GM12878 (cell line): ENCODE results near the gene TAS2R41. TPM values are rescaled to one million over a fixed set of nuclear protein-coding genes. Genes with fewer than 3 reads are reported as not detected.

Experiments
- ATAC-seq: fragments of 200-7000 bp; cut with Tn5 transposase; 3 replicates; pipeline ENCODE4 v1.9.1; 2020; ENCODE audit warnings: mild to moderate bottlenecking, moderate library complexity
- BruUV-seq: library from RNA; stranded (reverse); fragments of 400-500 nt; replicated peaks from 2 replicates; lab custom pipeline; 2021; lab: Mats Ljungman, UMichigan
- CTCF ChIA-PET: fragments of 300-600 bp; sonication (Branson Sonifier 250); formaldehyde crosslinking; extraction: SDS; loops from one replicate; lab custom pipeline; 2021; ENCODE audit warnings: inconsistent platforms; lab: Yijun Ruan, JAX
- POLR2A ChIA-PET: fragments of 350-600 bp; formaldehyde crosslinking; extraction: SDS; loops from one replicate; lab custom pipeline; 2021; ENCODE audit warnings: inconsistent platforms; lab: Charles Lee
- RAD21 ChIA-PET: fragments of 300-600 bp; sonication (Branson Sonifier 250); formaldehyde crosslinking; loops from one replicate; lab custom pipeline; 2023; ENCODE audit warnings: antibody characterized with exemption; ENCODE audit not compliant: unreplicated experiment; lab: Charles Lee
- SMC1A ChIA-PET: fragments of 300-600 bp; sonication (Branson Sonifier 250); formaldehyde crosslinking; loops from one replicate; lab custom pipeline; 2023; ENCODE audit not compliant: unreplicated experiment, uncharacterized antibody; lab: Charles Lee
- DNase-seq: peaks from one replicate; pipeline ENCODE4 v3.0.0-alpha.2; 2011; ENCODE audit warnings: low read depth, low spot score
- FAIRE-seq: peaks from 3 replicates; lab custom pipeline; 2011; peaks lifted over from hg19 to GRCh38; lab: Jason Lieb, UNC
- H2AFZ ChIP-seq: 2 replicates; pipeline ENCODE4 v1.6.0; 2011; ENCODE audit warnings: low read depth, low read length, control low read depth; ENCODE audit not compliant: control insufficient read depth
- H3K27ac ChIP-seq: 2 replicates; pipeline ENCODE4 v1.5.1; 2011; ENCODE audit warnings: control low read depth; ENCODE audit not compliant: control insufficient read depth, insufficient read depth
- H3K27me3 ChIP-seq, 2 experiments: replicated peaks in 1 of 2; 2 replicates each; pipeline versions ENCODE4 v1.6.0 to v1.6.1; 2011; ENCODE audit warnings: low read length in 1 of 2; ENCODE audit not compliant: control insufficient read depth in 2 of 2, insufficient read depth in 2 of 2
- H3K36me3 ChIP-seq, 2 experiments: 2 replicates each; pipeline ENCODE4 v1.5.1; 2011; ENCODE audit warnings: low read length in 1 of 2; ENCODE audit not compliant: control insufficient read depth in 2 of 2, insufficient read depth in 2 of 2
- H3K4me1 ChIP-seq: 2 replicates; pipeline ENCODE4 v1.6.1; 2011; ENCODE audit warnings: mild to moderate bottlenecking, low read length, moderate library complexity, mixed read lengths; ENCODE audit not compliant: control insufficient read depth, insufficient read depth
- H3K4me2 ChIP-seq: 2 replicates; pipeline ENCODE4 v1.6.0; 2011; ENCODE audit warnings: control low read depth; ENCODE audit not compliant: control insufficient read depth, insufficient read depth
- H3K4me3 ChIP-seq: fragments of 200-600 bp; sonication (generic); 2 replicates; pipeline ENCODE4 v1.5.1; 2016
- H3K79me2 ChIP-seq: 2 replicates; pipeline ENCODE4 v1.6.0; 2011; ENCODE audit warnings: low read length; ENCODE audit not compliant: control insufficient read depth, insufficient read depth
- H3K9ac ChIP-seq: 2 replicates; pipeline ENCODE4 v1.8.0; 2011; ENCODE audit warnings: low read length, control low read depth, mixed read lengths; ENCODE audit not compliant: control insufficient read depth, insufficient read depth
- H3K9me3 ChIP-seq: replicated peaks from 3 replicates; pipeline ENCODE4 v1.5.1; 2011; ENCODE audit warnings: mild to moderate bottlenecking, low read length; ENCODE audit not compliant: control insufficient read depth, insufficient read depth
- H4K20me1 ChIP-seq: 2 replicates; pipeline ENCODE4 v1.6.0; 2011; ENCODE audit not compliant: control insufficient read depth, insufficient read depth
- BHLHE40 ChIP-seq, 2 experiments: fragments of 450-650 bp in 1 of 2; IDR thresholded peaks; 2 replicates each; pipeline ENCODE4 v1.6.1; 2011 to 2017; ENCODE audit warnings: low read depth in 2 of 2, borderline replicate concordance in 1 of 2, improper control_type of control experiment in 1 of 2, low read length in 1 of 2, mild to moderate bottlenecking in 1 of 2
- POU2F2 ChIP-seq: IDR thresholded peaks from 3 replicates; pipeline ENCODE4 v1.6.1; 2011; ENCODE audit warnings: low read depth, mild to moderate bottlenecking, low read length, borderline replicate concordance
- SUZ12 ChIP-seq: fragments of 200-600 bp; sonication (generic); IDR thresholded peaks from one replicate; pipeline ENCODE4 v1.6.1; 2018; ENCODE audit warnings: antibody characterized with exemption, mild to moderate bottlenecking; ENCODE audit not compliant: unreplicated experiment
- WGBS: methylation state at CpG from one replicate; pipeline ENCODE4 v1.1.6; 2016; ENCODE audit warnings: low lambda C conversion rate; ENCODE audit not compliant: insufficient replicate concordance, insufficient coverage; ENCODE audit errors: missing lambda C conversion rate; 5-methylcytosine and 5-hydroxymethylcytosine counted together
- in situ Hi-C: fragments of 300-500 bp; cut with MboI; formaldehyde crosslinking; loops from 9 replicates; pipeline ENCODE4 v1.14.3; 2018; ENCODE audit warnings: mixed read lengths
- intact Hi-C: fragments of 100-400 bp; cut with micrococcal nuclease; formaldehyde crosslinking; loops from one replicate; pipeline ENCODE4 v1.14.2; 2022; ENCODE audit not compliant: unreplicated experiment
- polyA plus RNA-seq, 11 experiments: library from polyadenylated mRNA; depleted of rRNA in 4 of 11; unstranded in 6 of 11; stranded (reverse) in 5 of 11; fragments of >200 nt; fragmentation: Nextera tagmentation in 4 of 11; fragmentation: Illumina TruSeq in 1 of 11; extraction: Ambion mirVana in 4 of 11; extraction: Trizol in 1 of 11; gene quantifications; 1 replicate in 1 of 11; 2 replicates in 10 of 11; pipeline versions ENCODE4 v1.2.1 to v1.2.3, GENCODE V29; 2011 to 2016; ENCODE audit warnings: inconsistent platforms in 2 of 11, missing spikeins in 2 of 11, low read depth in 1 of 11
- total RNA-seq, 4 experiments: library from RNA; depleted of rRNA in 3 of 4; stranded (reverse); fragments of >200 nt in 3 of 4; fragmentation: Illumina TruSeq in 1 of 4; extraction: Trizol in 1 of 4; gene quantifications; 2 replicates each; pipeline versions ENCODE4 v1.2.1 to v1.2.3, GENCODE V29; 2013 to 2021
- TF ChIP-seq, protein P1 (sequence below), 3 experiments: IDR thresholded peaks in 2 of 3; conservative IDR thresholded peaks in 1 of 3; 2 replicates each; pipeline ENCODE4 v1.5.1; 2011; ENCODE audit warnings: low read depth in 3 of 3, low read length in 3 of 3, mild to moderate bottlenecking in 3 of 3, control low read depth in 2 of 3, moderate library complexity in 2 of 3, inconsistent platforms in 1 of 3, mixed read lengths in 1 of 3; ENCODE audit not compliant: control insufficient read depth in 2 of 3, insufficient read depth in 1 of 3; ENCODE audit errors: extremely low read depth in 1 of 3
- TF ChIP-seq, protein P2 (sequence below): fragments of 450-650 bp; conservative IDR thresholded peaks from 2 replicates; pipeline ENCODE4 v1.6.1; 2017; ENCODE audit warnings: mild to moderate bottlenecking, moderate library complexity

TAS2R41 gene
- total and polyA plus RNA-seq, 10 of the 15 experiments (the other 5 are each of a cell fraction or from before 2014, with no cell fraction given) = not detected

DNA sequence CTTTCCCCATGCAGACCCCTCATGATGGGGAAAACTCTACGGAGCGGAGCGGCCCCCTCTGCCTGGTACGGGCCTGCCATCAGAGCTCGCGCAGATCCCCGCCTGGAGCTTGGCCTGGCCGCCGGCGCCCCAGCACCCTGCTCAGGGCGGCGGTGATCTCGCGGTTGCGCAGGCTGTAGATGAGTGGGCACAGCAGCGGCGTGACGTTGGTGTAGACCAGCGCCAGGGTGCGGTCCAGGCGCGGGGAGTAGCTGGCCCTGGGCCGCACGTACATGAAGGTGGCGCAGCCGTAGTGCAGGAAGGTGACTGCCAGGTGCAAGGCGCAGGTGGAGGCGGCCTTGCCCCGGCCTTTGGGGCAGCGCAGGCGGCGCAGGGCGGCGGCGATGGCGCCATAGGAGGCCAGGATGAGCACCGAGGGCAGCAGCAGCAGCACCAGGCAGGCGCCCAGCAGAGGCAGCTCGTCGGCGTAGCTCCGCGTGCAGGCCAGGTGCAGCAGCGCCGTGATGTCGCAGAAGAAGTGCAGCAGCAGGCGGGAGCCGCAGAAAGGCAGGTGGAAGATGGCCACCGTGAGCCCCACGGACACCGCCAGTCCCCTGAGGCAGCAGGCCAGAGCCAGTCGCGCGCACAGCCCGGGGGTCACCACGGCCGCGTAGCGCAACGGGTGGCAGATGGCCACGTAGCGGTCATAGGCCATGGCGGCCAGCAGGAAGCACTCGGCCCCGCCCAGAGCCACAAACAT lies 33.4 kb downstream of the TAS2R41 start:
- H3K9me3 ChIP-seq = no peaks in the 10 kb centered on the region
- no peaks in the 10 kb centered on the region for H3K4me1 ChIP-seq
- ChIA-PET RAD21 (no interaction called here), CTCF (no interaction called here), POLR2A (no interaction called here), SMC1A (no interaction called here)
- DNase-seq (no peak), ATAC-seq (no peak), FAIRE-seq (no peak)
- H3K4me2 ChIP-seq = no peak overlapping the region
- H3K27me3 ChIP-seq = no peaks in the 10 kb centered on the region
- no peak overlapping the region for H3K9ac ChIP-seq
- no peak overlapping the region for H3K4me3 ChIP-seq
- in situ Hi-C loops = no loop called here
- no peak for TF ChIP-seq BHLHE40 (IDR thresholded peaks at IDR 0.05; ENCODE audit: borderline replicate concordance in 1 of 2, low read depth in 2 of 2, low read length in 1 of 2)
- intact Hi-C loops = no loop called here
- H3K79me2 ChIP-seq = no peaks in the 10 kb centered on the region
- no peaks in the 10 kb centered on the region for H3K36me3 ChIP-seq
- H2AFZ ChIP-seq = no peak overlapping the region
- no peak overlapping the region for H3K27ac ChIP-seq
- BruUV-seq = no TSS peak
- 84% methylated on average over 62 of the region's 65 CpGs for WGBS
- H4K20me1 ChIP-seq = no peaks in the 10 kb centered on the region

DNA sequence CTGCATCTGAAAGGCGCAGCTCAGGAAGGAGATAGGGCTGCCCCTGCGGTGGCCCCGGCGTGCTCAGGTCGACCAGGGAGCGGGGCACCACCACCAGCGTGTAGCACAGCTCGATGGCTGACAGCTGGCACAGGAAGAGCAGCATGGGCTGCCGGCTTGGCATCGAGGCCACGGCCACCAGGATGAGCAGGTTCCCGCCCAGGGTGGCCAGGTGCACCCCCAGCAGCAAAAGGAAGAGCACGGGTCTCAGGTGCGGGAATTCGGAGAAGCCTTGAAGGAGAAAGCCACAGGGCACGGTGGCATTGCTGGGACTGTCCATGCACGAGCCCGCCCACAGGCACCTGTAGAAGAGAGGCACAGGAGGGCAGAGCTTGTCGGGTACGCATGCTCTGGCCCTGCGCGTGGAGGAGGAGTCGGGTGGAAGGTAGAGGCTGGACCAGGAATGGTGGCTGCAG lies 33.9 kb downstream of the TAS2R41 start:
- DNase-seq = no peak
- no peak overlapping the region for H2AFZ ChIP-seq
- no peak overlapping the region for H3K27ac ChIP-seq
- POLR2A ChIA-PET = no interaction called here
- CTCF ChIA-PET = no interaction called here
- no peaks in the 10 kb centered on the region; a peak in 1 of 4 replicates for H3K27me3 ChIP-seq
- no peaks in the 10 kb centered on the region for H3K36me3 ChIP-seq
- SMC1A ChIA-PET = no interaction called here
- H3K9me3 ChIP-seq = no peaks in the 10 kb centered on the region
- RAD21 ChIA-PET = no interaction called here
- TF ChIP-seq, protein P1, sequence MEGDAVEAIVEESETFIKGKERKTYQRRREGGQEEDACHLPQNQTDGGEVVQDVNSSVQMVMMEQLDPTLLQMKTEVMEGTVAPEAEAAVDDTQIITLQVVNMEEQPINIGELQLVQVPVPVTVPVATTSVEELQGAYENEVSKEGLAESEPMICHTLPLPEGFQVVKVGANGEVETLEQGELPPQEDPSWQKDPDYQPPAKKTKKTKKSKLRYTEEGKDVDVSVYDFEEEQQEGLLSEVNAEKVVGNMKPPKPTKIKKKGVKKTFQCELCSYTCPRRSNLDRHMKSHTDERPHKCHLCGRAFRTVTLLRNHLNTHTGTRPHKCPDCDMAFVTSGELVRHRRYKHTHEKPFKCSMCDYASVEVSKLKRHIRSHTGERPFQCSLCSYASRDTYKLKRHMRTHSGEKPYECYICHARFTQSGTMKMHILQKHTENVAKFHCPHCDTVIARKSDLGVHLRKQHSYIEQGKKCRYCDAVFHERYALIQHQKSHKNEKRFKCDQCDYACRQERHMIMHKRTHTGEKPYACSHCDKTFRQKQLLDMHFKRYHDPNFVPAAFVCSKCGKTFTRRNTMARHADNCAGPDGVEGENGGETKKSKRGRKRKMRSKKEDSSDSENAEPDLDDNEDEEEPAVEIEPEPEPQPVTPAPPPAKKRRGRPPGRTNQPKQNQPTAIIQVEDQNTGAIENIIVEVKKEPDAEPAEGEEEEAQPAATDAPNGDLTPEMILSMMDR (IDR thresholded peaks at IDR 0.05 in 2 of 3, conservative IDR thresholded peaks at IDR 0.05 in 1 of 3; ENCODE audit: control insufficient read depth in 2 of 3, extremely low read depth in 1 of 3, insufficient read depth in 1 of 3, low read depth in 3 of 3, low read length in 3 of 3) = no peak
- TF ChIP-seq POU2F2 = no peak
- TF ChIP-seq SUZ12 = no peak
- TF ChIP-seq, protein P2, sequence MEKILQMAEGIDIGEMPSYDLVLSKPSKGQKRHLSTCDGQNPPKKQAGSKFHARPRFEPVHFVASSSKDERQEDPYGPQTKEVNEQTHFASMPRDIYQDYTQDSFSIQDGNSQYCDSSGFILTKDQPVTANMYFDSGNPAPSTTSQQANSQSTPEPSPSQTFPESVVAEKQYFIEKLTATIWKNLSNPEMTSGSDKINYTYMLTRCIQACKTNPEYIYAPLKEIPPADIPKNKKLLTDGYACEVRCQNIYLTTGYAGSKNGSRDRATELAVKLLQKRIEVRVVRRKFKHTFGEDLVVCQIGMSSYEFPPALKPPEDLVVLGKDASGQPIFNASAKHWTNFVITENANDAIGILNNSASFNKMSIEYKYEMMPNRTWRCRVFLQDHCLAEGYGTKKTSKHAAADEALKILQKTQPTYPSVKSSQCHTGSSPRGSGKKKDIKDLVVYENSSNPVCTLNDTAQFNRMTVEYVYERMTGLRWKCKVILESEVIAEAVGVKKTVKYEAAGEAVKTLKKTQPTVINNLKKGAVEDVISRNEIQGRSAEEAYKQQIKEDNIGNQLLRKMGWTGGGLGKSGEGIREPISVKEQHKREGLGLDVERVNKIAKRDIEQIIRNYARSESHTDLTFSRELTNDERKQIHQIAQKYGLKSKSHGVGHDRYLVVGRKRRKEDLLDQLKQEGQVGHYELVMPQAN = no peak
- no peaks in the 10 kb centered on the region for H3K79me2 ChIP-seq
- no peak overlapping the region for H3K4me3 ChIP-seq
- H4K20me1 ChIP-seq = no peaks in the 10 kb centered on the region
- BruUV-seq = no TSS peak
- 58% methylated on average over 22 of the region's 23 CpGs for WGBS
- ATAC-seq = no peak
- H3K4me2 ChIP-seq = no peak overlapping the region
- no peaks in the 10 kb centered on the region for H3K4me1 ChIP-seq
- H3K9ac ChIP-seq = no peak overlapping the region
- in situ Hi-C loops = no loop called here
- no peak for FAIRE-seq
- intact Hi-C loops = no loop called here
